ENCODE data around the gene RHBDD1. TPM values are rescaled to one million over a fixed set of nuclear protein-coding genes. Genes with fewer than 3 reads are reported as not detected.

The RHBDD1 gene
- total and polyA plus RNA-seq, 11 donors: 4.7 to 44.5 (median 32.6) TPM

DNA sequence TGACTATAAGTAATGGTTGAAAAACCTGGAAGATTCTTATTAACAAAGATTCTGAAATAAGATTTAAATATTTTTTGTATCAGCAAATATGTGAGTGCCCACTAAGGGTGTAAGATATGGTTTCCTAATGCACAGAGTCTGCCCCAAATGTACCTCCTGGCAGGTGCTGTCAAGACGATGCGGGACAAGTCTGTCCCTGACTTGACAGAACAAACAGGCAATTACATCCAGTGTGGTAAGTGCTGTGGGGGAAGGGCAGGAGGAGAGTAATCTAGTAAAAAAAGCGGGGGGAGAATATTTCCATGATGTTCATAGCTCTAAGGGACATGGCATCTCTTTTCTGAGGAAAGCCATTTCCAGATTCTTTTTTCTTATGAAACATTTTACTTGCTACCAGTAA lies 200.7 kb downstream of the RHBDD1 start:
- Histone ChIP-seq H3K27me3 (no peaks in the 10 kb centered on the region), H3K27ac (no peak overlapping the region), H3K4me1 (no peaks in the 10 kb centered on the region), H3K9me3 (no peaks in the 10 kb centered on the region), H3K4me3 (no peak overlapping the region), H3K36me3 (peaks cover 0 to 33% (median 0%) of the 10 kb centered on the region in 9 donors)
- no peak for TF ChIP-seq POLR2A (IDR thresholded peaks at IDR 0.05)
- TF ChIP-seq, protein P1, sequence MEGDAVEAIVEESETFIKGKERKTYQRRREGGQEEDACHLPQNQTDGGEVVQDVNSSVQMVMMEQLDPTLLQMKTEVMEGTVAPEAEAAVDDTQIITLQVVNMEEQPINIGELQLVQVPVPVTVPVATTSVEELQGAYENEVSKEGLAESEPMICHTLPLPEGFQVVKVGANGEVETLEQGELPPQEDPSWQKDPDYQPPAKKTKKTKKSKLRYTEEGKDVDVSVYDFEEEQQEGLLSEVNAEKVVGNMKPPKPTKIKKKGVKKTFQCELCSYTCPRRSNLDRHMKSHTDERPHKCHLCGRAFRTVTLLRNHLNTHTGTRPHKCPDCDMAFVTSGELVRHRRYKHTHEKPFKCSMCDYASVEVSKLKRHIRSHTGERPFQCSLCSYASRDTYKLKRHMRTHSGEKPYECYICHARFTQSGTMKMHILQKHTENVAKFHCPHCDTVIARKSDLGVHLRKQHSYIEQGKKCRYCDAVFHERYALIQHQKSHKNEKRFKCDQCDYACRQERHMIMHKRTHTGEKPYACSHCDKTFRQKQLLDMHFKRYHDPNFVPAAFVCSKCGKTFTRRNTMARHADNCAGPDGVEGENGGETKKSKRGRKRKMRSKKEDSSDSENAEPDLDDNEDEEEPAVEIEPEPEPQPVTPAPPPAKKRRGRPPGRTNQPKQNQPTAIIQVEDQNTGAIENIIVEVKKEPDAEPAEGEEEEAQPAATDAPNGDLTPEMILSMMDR (IDR thresholded peaks at IDR 0.05): no peak
- ATAC-seq (no peak), DNase-seq (no peak)
- intact Hi-C loops (cut with DNase I): no loop called here
- WGBS, 4 donors: 71 to 88% (median 85%) methylated on average over 3 of the region's 3 CpGs

DNA sequence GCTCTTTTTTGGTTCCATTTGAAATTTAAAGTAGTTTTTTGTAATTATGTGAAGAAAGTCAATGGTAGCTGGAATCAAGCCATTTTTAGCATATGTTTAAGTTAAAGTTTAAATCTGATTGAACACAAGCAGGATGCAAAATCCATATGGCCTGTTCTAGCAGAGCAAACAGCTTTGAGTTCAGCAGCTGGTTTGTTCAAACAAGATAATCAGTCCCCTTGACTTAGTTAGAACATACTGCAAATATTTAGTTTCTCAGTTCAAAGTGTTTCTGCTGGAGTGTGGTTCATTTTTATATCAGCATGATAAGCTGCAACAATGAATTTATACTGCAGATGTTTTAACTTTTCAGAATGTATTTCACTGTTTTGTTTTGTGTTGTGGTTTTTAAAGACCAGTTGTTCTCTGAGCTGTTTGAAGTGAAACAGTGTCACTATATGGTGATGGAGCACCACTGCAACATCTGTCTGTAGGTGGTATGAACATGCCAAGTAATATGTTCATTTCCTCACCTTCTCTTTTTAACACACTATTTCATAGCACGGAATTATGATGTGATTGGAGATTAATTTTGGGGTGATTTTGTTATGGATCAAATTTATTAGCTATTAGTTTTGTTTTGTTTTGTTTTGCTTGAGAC lies 202.8 kb downstream of the RHBDD1 start:
- no peaks in the 10 kb centered on the region for H3K4me1 ChIP-seq
- H3K27ac ChIP-seq: no peak overlapping the region
- no peaks in the 10 kb centered on the region for H3K9me3 ChIP-seq
- TF ChIP-seq POLR2A (IDR thresholded peaks at IDR 0.05): no peak
- TF ChIP-seq, protein P1 (IDR thresholded peaks at IDR 0.05): no peak
- intact Hi-C loops (cut with DNase I): no loop called here
- no peak overlapping the region for H3K4me3 ChIP-seq
- H3K36me3 ChIP-seq: peaks cover 0 to 42% (median 6%) of the 10 kb centered on the region in 9 donors
- no peak for DNase-seq
- no peak for ATAC-seq
- no peaks in the 10 kb centered on the region for H3K27me3 ChIP-seq
- 69 to 84% (median 76%) methylated on average over 1 of the region's 1 CpG for WGBS, 4 donors

DNA sequence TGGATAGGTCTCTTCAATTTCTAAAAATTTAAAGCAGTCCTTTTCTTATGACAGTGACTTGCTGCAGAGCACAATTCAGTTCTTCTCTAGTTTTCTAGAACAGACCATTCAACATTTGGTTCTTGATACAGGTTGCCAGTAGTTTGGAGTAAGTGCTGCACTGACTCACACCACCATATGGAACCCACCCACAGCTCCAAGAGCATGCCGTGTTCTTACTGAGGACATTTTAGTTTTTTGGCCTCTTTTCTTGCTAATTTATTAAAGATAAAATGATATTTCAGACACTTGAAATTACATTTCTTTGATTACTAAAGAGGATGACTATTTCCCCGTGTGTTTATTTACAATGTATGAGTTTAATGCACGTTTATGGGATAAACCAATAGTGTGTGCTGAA lies 208.1 kb downstream of the RHBDD1 start:
- no peak for TF ChIP-seq POLR2A (IDR thresholded peaks at IDR 0.05)
- TF ChIP-seq, protein P1 (IDR thresholded peaks at IDR 0.05): no peak
- 83 to 91% (median 85%) methylated on average over 3 of the region's 3 CpGs for WGBS, 4 donors
- peaks cover 0 to 61% (median 6%) of the 10 kb centered on the region in 9 donors for H3K36me3 ChIP-seq
- intact Hi-C loops (cut with DNase I): no loop called here
- no peak overlapping the region for H3K27ac ChIP-seq
- DNase-seq (no peak), ATAC-seq (no peak)
- H3K4me3 ChIP-seq: no peak overlapping the region
- H3K27me3 ChIP-seq: no peaks in the 10 kb centered on the region
- H3K9me3 ChIP-seq: peaks cover 0 to 2% (median 0%) of the 10 kb centered on the region in 12 donors
- no peaks in the 10 kb centered on the region for H3K4me1 ChIP-seq

Other genes starting within 250 kb of the RHBDD1 start
- gene IRS1, start 36.2 kb upstream of the RHBDD1 start, total RNA-seq: 10 to 100 TPM; 13.4 to 45.8 (median 16.8) TPM
- gene IRS1, start 36.2 kb upstream of the RHBDD1 start, polyA plus RNA-seq: 1 to 10 TPM; 5.0 to 6.5 TPM

Measured in heart left ventricle (tissue), 16 donors.